HepG2 (cell line): ENCODE results near the gene EFCAB11. TPM values are rescaled to one million over a fixed set of nuclear protein-coding genes. Genes with fewer than 3 reads are reported as not detected.

Source experiments
- AFF4 ChIP-seq: sonication (generic); formaldehyde crosslinking; IDR thresholded peaks from 2 replicates; pipeline ENCODE4 v1.4.0; 2020; ENCODE audit warnings: missing genetic modification reagents
- ERF ChIP-seq: IDR thresholded peaks from 2 replicates; pipeline ENCODE4 v1.6.1; 2018; ENCODE audit warnings: missing biosample characterization, missing genetic modification reagents
- MIER2 ChIP-seq: IDR thresholded peaks from 2 replicates; pipeline ENCODE4 v1.6.1; 2016; ENCODE audit warnings: missing biosample characterization, missing genetic modification reagents
- MTERF4 ChIP-seq: sonication (generic); formaldehyde crosslinking; IDR thresholded peaks from 2 replicates; pipeline ENCODE4 v1.8.0; 2023; ENCODE audit warnings: mild to moderate bottlenecking, missing genetic modification reagents
- PLRG1 ChIP-seq: fragments of 450-650 bp; conservative IDR thresholded peaks from 2 replicates; pipeline ENCODE4 v1.6.1; 2016
- POLR2AphosphoS5 ChIP-seq: IDR thresholded peaks from 2 replicates; pipeline ENCODE4 v1.6.1; 2012; ENCODE audit warnings: low read depth, low read length
- TFDP2 ChIP-seq: sonication (generic); formaldehyde crosslinking; IDR thresholded peaks from 2 replicates; pipeline ENCODE4 v1.4.0; 2020; ENCODE audit warnings: missing genetic modification reagents
- ZHX2 ChIP-seq, 2 experiments: sonication (generic) in 1 of 2; formaldehyde crosslinking in 1 of 2; IDR thresholded peaks; 2 replicates each; pipeline versions ENCODE4 v1.6.1 to v1.9.0; 2014 to 2022; ENCODE audit warnings: antibody characterized with exemption in 1 of 2, borderline replicate concordance in 1 of 2, inconsistent platforms in 1 of 2, low read depth in 1 of 2, missing genetic modification reagents in 1 of 2
- ZIK1 ChIP-seq: sonication (generic); formaldehyde crosslinking; IDR thresholded peaks from 2 replicates; pipeline ENCODE4 v1.5.0; 2020; ENCODE audit warnings: mild to moderate bottlenecking, low read depth, missing genetic modification reagents, borderline replicate concordance
- ZNF280D ChIP-seq: sonication (generic); formaldehyde crosslinking; IDR thresholded peaks from 2 replicates; pipeline ENCODE4 v1.5.1; 2020; ENCODE audit warnings: mild to moderate bottlenecking, missing genetic modification reagents
- ZNF350 ChIP-seq: sonication (generic); formaldehyde crosslinking; IDR thresholded peaks from 2 replicates; pipeline ENCODE4 v1.4.0; 2020; ENCODE audit warnings: mild to moderate bottlenecking, low read depth, missing genetic modification reagents, borderline replicate concordance
- ZNF556 ChIP-seq: sonication (generic); formaldehyde crosslinking; IDR thresholded peaks from 2 replicates; pipeline ENCODE4 v1.4.0; 2020; ENCODE audit warnings: mild to moderate bottlenecking, missing genetic modification reagents, borderline replicate concordance
- polyA plus RNA-seq, 8 experiments: library from polyadenylated mRNA; depleted of rRNA in 3 of 8; stranded (reverse) in 7 of 8; unstranded in 1 of 8; fragments of >200 nt; fragmentation: Illumina TruSeq in 4 of 8; extraction: Trizol in 4 of 8; gene quantifications; 2 replicates each; pipeline versions ENCODE4 v1.2.1 to v1.2.3, GENCODE V29; 2011 to 2016; ENCODE audit warnings: low read depth in 4 of 8, missing spikeins in 1 of 8, mixed read lengths in 1 of 8; ENCODE audit not compliant: insufficient read depth in 1 of 8
- total RNA-seq, 5 experiments: library from RNA; depleted of rRNA; stranded (reverse); fragments of >200 nt; fragmentation: Illumina TruSeq; extraction: Trizol; gene quantifications; 2 replicates each; pipeline ENCODE4 v1.2.3, GENCODE V29; 2016; ENCODE audit warnings: low read depth in 1 of 5

Gene EFCAB11
- total and polyA plus RNA-seq, 2 of the 13 experiments (the other 11 are each of a cell fraction or from before 2014, with no cell fraction given) = 8.2 to 31.5 TPM

- TF ChIP-seq ZHX2 (IDR thresholded peaks at IDR 0.05; ENCODE audit: low read depth) (no peak), ZHX2 (CRISPR knock-in tag; IDR thresholded peaks at IDR 0.05; ENCODE audit: borderline replicate concordance) (no peak), ZNF350 (0 out of 2 replicates have a peak, but pooled peaks have one; percentile 15), POLR2AphosphoS5 (no peak), MIER2 (no peak), ERF (CRISPR knock-in tag) (no peak), ZNF556 (CRISPR knock-in tag) (no peak), ZNF280D (no peak), MTERF4 (CRISPR knock-in tag) (no peak), PLRG1 (no peak), AFF4 (CRISPR knock-in tag) (no peak), TFDP2 (CRISPR knock-in tag) (no peak), ZIK1 (no peak)
Measured at GRCh38 chr14:89911010-89911919, 43.3 kb downstream of the EFCAB11 start (continued).
